Stimulated activated CD4-positive, alpha-beta T cell treated with anti-CD3 and anti-CD28 coated beads, TNF-alpha, amount 100 ng/mL, for 4 hours (primary cell): ENCODE results near the gene LRRC71.

ENCODE experiments used
- DNase-seq, 3 experiments: peaks; one replicate each; pipeline ENCODE4 v3.0.0-alpha.2; 2020; ENCODE audit warnings: low read depth in 3 of 3

Gene LRRC71

GRCh38 chr1:156905176-156905575 lies 15.3 kb upstream of the LRRC71 start:
- no peak for DNase-seq

- DNase-seq: no peak
Measured at GRCh38 chr1:156905651-156906050, 14.8 kb upstream of the LRRC71 start.

- DNase-seq: no peak
Measured at GRCh38 chr1:156906206-156906906, 14.1 kb upstream of the LRRC71 start.

GRCh38 chr1:156908541-156908940 lies 11.9 kb upstream of the LRRC71 start:
- no peak for DNase-seq

GRCh38 chr1:156908955-156909354 lies 11.5 kb upstream of the LRRC71 start:
- DNase-seq: no peak

- DNase-seq: no peak
Measured at GRCh38 chr1:156909671-156910070, 10.8 kb upstream of the LRRC71 start.

- peak in 2 of 3 experiments; percentile 22 to 25 for DNase-seq
Measured at GRCh38 chr1:156910309-156910782, 10.1 kb upstream of the LRRC71 start.

GRCh38 chr1:156911577-156912298 lies 8.7 kb upstream of the LRRC71 start:
- DNase-seq: no peak

- no peak for DNase-seq
Measured at GRCh38 chr1:156912310-156912709, 8.1 kb upstream of the LRRC71 start.

- no peak for DNase-seq
Measured at GRCh38 chr1:156912861-156913808, 7.3 kb upstream of the LRRC71 start.

- no peak for DNase-seq
Measured at GRCh38 chr1:156913809-156914387, 6.5 kb upstream of the LRRC71 start.

GRCh38 chr1:156914440-156914856 lies 6.0 kb upstream of the LRRC71 start:
- DNase-seq: no peak

GRCh38 chr1:156921053-156921529 lies 659 bp downstream of the LRRC71 start:
- DNase-seq: no peak

- DNase-seq: no peak
Measured at GRCh38 chr1:156922986-156923669, 2.7 kb downstream of the LRRC71 start.

- no peak for DNase-seq
Measured at GRCh38 chr1:156923670-156924477, 3.4 kb downstream of the LRRC71 start.

GRCh38 chr1:156924478-156925153 lies 4.2 kb downstream of the LRRC71 start:
- no peak for DNase-seq

GRCh38 chr1:156925154-156926010 lies 5.0 kb downstream of the LRRC71 start:
- no peak for DNase-seq

- DNase-seq: no peak
Measured at GRCh38 chr1:156926175-156926574, 5.7 kb downstream of the LRRC71 start.
